ENCODE measurements around the gene SOX13. TPM values are rescaled to one million over a fixed set of nuclear protein-coding genes. Genes with fewer than 3 reads are reported as not detected.

The SOX13 gene
- total RNA-seq, 2 donors from 2014 or later, result 91.9 to 95.9 TPM

DNA sequence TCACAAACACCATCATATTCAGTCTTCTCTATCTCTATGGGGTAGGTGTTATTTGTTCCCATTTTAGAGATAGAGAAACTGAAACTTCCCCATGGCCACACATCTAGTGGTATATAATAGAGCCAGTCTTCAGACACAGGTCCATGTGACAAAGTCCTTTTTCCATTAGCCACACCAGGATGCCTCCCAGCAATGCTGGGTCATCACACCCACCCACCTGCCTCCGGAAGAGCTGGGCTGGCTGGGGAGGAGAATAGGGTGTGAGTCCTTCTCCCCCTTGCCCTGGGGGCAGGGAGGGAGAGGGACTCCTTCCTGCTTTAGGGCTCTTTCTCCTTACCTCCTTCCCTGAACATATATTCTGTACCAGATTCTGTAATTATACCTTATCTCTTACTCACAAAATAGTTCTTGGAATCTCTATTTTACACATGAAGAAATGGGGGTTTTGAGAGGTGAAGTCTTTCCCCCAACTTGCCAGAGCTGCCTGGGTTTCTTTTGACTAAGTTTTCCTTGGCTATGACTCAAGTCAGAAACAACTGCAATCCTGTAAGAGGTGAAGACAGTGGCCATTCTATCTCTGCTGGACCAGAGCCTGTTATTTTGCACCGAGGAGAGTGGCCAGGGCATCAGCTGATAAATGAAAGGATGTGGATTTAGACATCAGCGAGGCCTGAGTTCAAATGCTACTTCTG is 30.0 kb downstream of the SOX13 start:
- intact Hi-C loops (cut with DNase I), result no loop called here
- TF ChIP-seq, protein P1, sequence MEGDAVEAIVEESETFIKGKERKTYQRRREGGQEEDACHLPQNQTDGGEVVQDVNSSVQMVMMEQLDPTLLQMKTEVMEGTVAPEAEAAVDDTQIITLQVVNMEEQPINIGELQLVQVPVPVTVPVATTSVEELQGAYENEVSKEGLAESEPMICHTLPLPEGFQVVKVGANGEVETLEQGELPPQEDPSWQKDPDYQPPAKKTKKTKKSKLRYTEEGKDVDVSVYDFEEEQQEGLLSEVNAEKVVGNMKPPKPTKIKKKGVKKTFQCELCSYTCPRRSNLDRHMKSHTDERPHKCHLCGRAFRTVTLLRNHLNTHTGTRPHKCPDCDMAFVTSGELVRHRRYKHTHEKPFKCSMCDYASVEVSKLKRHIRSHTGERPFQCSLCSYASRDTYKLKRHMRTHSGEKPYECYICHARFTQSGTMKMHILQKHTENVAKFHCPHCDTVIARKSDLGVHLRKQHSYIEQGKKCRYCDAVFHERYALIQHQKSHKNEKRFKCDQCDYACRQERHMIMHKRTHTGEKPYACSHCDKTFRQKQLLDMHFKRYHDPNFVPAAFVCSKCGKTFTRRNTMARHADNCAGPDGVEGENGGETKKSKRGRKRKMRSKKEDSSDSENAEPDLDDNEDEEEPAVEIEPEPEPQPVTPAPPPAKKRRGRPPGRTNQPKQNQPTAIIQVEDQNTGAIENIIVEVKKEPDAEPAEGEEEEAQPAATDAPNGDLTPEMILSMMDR (IDR thresholded peaks at IDR 0.05), result no peak
- no peak for TF ChIP-seq POLR2A (IDR thresholded peaks at IDR 0.05)
- no peak for TF ChIP-seq POLR2AphosphoS5 (IDR thresholded peaks at IDR 0.05)
- Histone ChIP-seq H3K27me3 (replicated peaks; ENCODE audit: insufficient read depth) (no peaks in the 10 kb centered on the region), H3K4me1 (replicated peaks) (peaks cover 37% of the 10 kb centered on the region), H3K4me3 (no peak overlapping the region), H3K36me3 (no peaks in the 10 kb centered on the region), H3K9me3 (no peaks in the 10 kb centered on the region), H3K27ac (peak overlapping the region; percentile 42 to 52)
- DNase-seq (ENCODE audit: low spot score), result no peak
- 27% methylated on average over 3 of the region's 3 CpGs for WGBS

DNA sequence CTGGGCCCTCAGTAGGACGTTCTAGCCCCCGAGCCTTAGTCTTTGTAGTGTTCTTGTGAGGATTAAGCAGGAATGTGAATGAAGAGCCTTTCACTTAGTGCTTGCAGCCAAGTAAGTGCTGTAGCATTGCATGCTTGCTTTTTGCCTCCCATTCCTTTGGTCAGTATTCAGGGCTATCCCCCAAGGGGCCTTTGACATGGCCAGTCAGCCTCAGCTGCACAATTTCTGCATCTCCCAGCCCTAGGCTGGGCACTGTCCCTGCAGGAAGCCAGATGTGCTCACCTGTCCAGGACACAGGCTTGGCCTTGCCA is 30.5 kb downstream of the SOX13 start:
- Histone ChIP-seq H3K27ac (peak overlapping the region; percentile 42 to 52), H3K4me1 (replicated peaks) (peaks cover 41% of the 10 kb centered on the region), H3K4me3 (no peak overlapping the region), H3K9me3 (no peaks in the 10 kb centered on the region), H3K36me3 (no peaks in the 10 kb centered on the region), H3K27me3 (replicated peaks; ENCODE audit: insufficient read depth) (no peaks in the 10 kb centered on the region)
- TF ChIP-seq POLR2A (IDR thresholded peaks at IDR 0.05) (no peak), POLR2AphosphoS5 (IDR thresholded peaks at IDR 0.05) (no peak)
- TF ChIP-seq, protein P1 (IDR thresholded peaks at IDR 0.05), result no peak
- no peak for DNase-seq (ENCODE audit: low spot score)
- 38% methylated on average over 2 of the region's 2 CpGs for whole genome bisulfite sequencing
- intact Hi-C loops (cut with DNase I), result no loop called here

DNA sequence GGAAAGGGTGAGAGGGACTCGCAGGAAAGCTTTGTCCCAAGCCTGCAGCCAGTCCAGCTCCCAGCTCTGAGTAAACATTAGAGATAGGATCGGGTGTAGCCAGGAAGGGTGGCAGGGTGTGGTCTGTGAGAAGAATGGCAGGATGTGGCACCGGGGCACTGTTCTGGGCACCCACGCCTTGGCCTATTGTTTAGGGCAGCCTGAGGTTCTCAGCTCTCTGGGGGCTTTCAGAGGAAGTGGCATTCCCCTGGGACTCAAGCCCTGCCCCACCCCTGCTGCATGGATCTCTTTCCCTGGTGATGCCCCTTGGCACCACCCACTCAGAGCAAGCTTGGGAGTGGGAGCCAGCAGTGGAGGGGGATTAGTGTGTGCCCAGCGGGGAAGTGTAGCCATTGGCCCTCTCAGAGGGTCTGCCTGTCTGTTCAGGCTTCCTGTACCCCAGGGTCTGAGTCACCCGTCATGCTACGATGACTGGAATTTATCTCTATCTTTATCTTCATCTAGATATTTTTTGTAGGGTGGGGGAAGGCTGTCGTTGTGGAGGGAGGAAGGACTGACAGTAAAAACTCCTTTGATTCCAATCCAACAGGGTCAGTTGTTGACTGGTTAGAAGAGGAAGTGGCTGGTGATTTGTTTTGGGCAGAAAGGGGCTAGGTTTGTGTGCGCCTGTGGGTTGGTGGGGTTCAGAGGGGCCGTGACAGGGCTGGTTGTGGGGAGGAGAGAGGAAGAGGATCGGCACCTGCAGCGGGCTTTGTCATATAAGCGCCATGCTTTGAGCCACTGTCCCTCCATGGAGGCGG is 31.6 kb downstream of the SOX13 start:
- Histone ChIP-seq H3K4me3 (no peak overlapping the region), H3K27ac (peak overlapping the region; percentile 2 to 52), H3K36me3 (no peaks in the 10 kb centered on the region), H3K4me1 (replicated peaks) (peaks cover 42% of the 10 kb centered on the region), H3K27me3 (replicated peaks; ENCODE audit: insufficient read depth) (no peaks in the 10 kb centered on the region), H3K9me3 (no peaks in the 10 kb centered on the region)
- TF ChIP-seq POLR2AphosphoS5 (IDR thresholded peaks at IDR 0.05) (peak; percentile 9), POLR2A (IDR thresholded peaks at IDR 0.05) (no peak)
- DNase-seq (ENCODE audit: low spot score), result no peak
- 53% methylated on average over 14 of the region's 14 CpGs for WGBS
- intact Hi-C loops (cut with DNase I), result no loop called here

DNA sequence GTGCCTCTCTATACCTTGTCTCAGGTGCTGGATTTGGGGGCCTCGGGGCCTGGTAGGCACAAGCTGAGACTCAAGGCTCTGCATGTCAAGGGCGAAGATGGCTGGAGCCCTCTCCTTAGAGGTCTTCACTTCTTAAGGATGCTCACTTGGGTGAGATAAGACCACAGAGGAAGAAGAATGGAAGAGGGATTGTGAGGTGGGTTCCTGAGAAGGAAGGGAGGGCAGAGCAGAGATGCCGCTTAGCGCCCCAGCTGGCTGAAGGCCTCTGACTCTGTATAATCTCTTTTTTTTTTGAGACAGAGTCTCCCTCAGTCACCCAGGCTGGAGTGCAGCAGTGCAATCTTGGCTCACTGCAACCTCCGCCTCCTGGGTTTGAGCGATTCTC is 32.2 kb downstream of the SOX13 start:
- Histone ChIP-seq H3K36me3 (no peaks in the 10 kb centered on the region), H3K27ac (no peak overlapping the region), H3K27me3 (replicated peaks; ENCODE audit: insufficient read depth) (no peaks in the 10 kb centered on the region), H3K9me3 (no peaks in the 10 kb centered on the region), H3K4me1 (replicated peaks) (peaks cover 42% of the 10 kb centered on the region), H3K4me3 (no peak overlapping the region)
- intact Hi-C loops (cut with DNase I), result no loop called here
- 81% methylated on average over 6 of the region's 6 CpGs for WGBS
- DNase-seq (ENCODE audit: low spot score), result no peak
- TF ChIP-seq, protein P1 (IDR thresholded peaks at IDR 0.05), result no peak
- no peak for TF ChIP-seq POLR2A (IDR thresholded peaks at IDR 0.05)
- TF ChIP-seq POLR2AphosphoS5 (IDR thresholded peaks at IDR 0.05), result no peak

DNA sequence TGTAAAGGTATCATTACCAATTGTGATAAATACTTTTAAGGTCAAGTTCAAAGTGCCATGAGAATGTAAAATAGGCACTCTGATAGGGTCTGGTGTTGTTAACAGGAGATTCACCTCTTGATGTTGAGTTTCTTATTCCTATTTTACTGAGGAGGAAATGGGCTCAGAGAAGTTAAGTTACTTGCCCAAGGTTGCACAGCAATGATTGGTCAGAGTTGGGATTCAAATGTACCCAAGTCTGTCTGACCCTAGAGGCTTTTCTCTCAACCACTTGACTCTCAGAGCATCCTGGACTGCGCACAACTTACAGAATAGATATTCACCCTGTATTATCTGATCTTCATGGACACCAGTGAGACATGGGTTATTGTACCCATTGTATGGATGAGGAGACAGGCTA is 33.9 kb downstream of the SOX13 start:
- H3K27me3 ChIP-seq (replicated peaks; ENCODE audit: insufficient read depth), result no peaks in the 10 kb centered on the region
- no peak overlapping the region for H3K4me3 ChIP-seq
- 100% methylated on average over 1 of the region's 1 CpG for WGBS
- H3K4me1 ChIP-seq (replicated peaks), result peaks cover 33% of the 10 kb centered on the region
- no peak overlapping the region for H3K27ac ChIP-seq
- no peaks in the 10 kb centered on the region for H3K9me3 ChIP-seq
- TF ChIP-seq, protein P1 (IDR thresholded peaks at IDR 0.05), result no peak
- TF ChIP-seq POLR2A (IDR thresholded peaks at IDR 0.05), result no peak
- TF ChIP-seq POLR2AphosphoS5 (IDR thresholded peaks at IDR 0.05), result no peak
- no peak for DNase-seq (ENCODE audit: low spot score)
- intact Hi-C loops (cut with DNase I), result no loop called here
- no peaks in the 10 kb centered on the region for H3K36me3 ChIP-seq
